Motor neuron (in vitro differentiated cells): ENCODE data around the gene MYO1F. TPM values are rescaled to one million over a fixed set of nuclear protein-coding genes. Genes with fewer than 3 reads are reported as not detected.
"Not testable (repeated sequence)": the region's sequence is repeated elsewhere in the genome, so short reads cannot be mapped to it uniquely, and the experiment has no call there.

ENCODE experiments used
- ATAC-seq, 8 experiments: fragments of 200-7000 bp; cut with Tn5 transposase; replicated peaks in 6 of 8; 2 replicates each; pipeline ENCODE4 v1.8.0; 2021; ENCODE audit warnings: mild to moderate bottlenecking in 8 of 8, moderate library complexity in 8 of 8
- H3K27ac ChIP-seq, 2 donors: fragments of 250-450 bp; sonication (Bioruptor Pico); 2 replicates each; pipeline ENCODE4 v1.9.0; 2021; ENCODE audit warnings: antibody characterized with exemption in 2 of 2, mild to moderate bottlenecking in 2 of 2, moderate library complexity in 1 of 2
- H3K4me1 ChIP-seq, 2 donors: fragments of 250-450 bp; sonication (Bioruptor Pico); replicated peaks in 1 of 2; 2 replicates each; pipeline ENCODE4 v1.6.1; 2021; ENCODE audit warnings: antibody characterized with exemption in 2 of 2, mild to moderate bottlenecking in 2 of 2, moderate library complexity in 1 of 2
- H3K4me3 ChIP-seq, 5 donors: fragments of 250-450 bp; sonication (Bioruptor Pico); 2 replicates each; pipeline ENCODE4 v1.9.0; 2021; ENCODE audit warnings: antibody characterized with exemption in 5 of 5, mild to moderate bottlenecking in 5 of 5, moderate library complexity in 4 of 5
- WGBS, 10 experiments: fragments of 450-650 bp; shearing (Covaris generic); methylation state at CpG; one replicate each; pipeline ENCODE4 v1.0.0; 2022; 5-methylcytosine and 5-hydroxymethylcytosine counted together
- in situ Hi-C, 9 experiments: fragments of 400-800 bp; cut with MboI; loops; one replicate each; pipeline ENCODE4 v1.15.0; 2021; ENCODE audit warnings: low sequenced_read_pairs in 9 of 9, low pct_unique_long_range_greater_than_20kb in 2 of 9; ENCODE audit not compliant: unreplicated experiment in 9 of 9
- total RNA-seq, 8 experiments: library from RNA; unstranded; fragments of 300-600 nt; gene quantifications; 2 replicates each; pipeline versions ENCODE4 v1.2.3 to v1.2.4, GENCODE V29; 2022

Gene MYO1F
- 10 to 100 TPM in 3 of 8 experiments, 1 to 10 TPM in 4, under 1 TPM in 1; 0.67 to 15.6 (median 4.7) TPM for total RNA-seq

DNA sequence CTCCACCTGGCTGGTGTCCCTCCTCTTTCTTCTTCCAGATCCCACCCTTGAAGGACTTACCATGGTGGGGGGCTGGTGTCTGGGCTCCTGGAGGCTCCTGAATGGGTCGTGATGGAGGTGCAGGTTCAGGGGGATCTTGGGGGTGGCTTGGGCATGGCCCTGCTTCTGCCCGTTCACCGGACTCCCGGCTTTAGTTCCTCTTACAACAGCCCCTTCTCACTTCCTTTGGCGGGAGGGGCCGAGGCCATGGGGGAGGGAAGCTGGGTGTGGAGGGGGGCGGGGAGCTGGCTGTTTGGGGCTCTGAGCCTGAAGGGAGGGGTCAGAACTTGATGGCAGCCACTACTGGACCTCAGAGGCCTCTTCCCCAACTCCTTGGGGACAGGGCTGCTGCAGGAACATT is at the start of gene MYO1F:
Gene MYO1F (minus strand): TSS at position 196 of the 400 bp plus-strand sequence. CDS start 133 bp downstream, at position 63.
- H3K4me3 ChIP-seq, result no peak within 1 kb of the TSS
- peaks cover 0 to 5% of the 10 kb centered on the region in 2 donors for H3K4me1 ChIP-seq
- H3K27ac ChIP-seq, result no peak within 1 kb of the TSS
- no peak for ATAC-seq
- in situ Hi-C loops, result no loop called here
- WGBS, 10 experiments, result no CpG with 5 or more reads among the region's 7 CpGs

DNA sequence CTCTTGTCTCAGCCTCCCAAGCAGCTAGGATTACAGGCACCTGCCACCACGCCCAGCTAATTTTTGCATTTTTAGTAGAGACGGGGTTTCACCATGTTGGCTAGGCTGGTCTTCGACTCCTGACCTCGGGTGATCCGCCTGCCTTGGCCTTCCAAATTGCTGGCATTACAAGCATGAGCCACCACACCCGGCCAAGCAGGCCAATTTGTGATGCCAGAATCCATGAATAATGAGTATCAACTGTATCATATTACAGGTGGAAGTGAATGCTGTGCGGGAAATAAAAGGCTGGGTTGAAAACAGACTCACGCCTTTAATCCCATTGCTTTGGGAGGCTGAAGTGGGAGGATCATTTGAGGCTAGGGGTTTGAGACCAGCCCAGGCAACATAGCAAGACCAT is 49.6 kb upstream of the MYO1F start:
- in situ Hi-C loops, result loop anchor here in 1 of 9 experiments (25.0 kb wide), 1 partner anchor 460 kb away; the partner anchor contains the start of gene OR1M1
- Histone ChIP-seq H3K4me1 (no peaks in the 10 kb centered on the region), H3K27ac (no peak overlapping the region), H3K4me3 (no peak overlapping the region)
- 0 to 100% (median 60%) methylated on average over 1 to 8 of the region's 8 CpGs; no CpG with 5 or more reads in 3 of the 10 experiments for WGBS, 10 experiments
- ATAC-seq, result peak in 2 of 8 experiments; percentile 39 to 80

- H3K27ac ChIP-seq, H3K4me3 ChIP-seq, in situ Hi-C loops, H3K4me1 ChIP-seq: not testable (repeated sequence)
- peak in 1 of 8 experiments; percentile 36 for ATAC-seq
- WGBS, 10 experiments, result 49 to 100% (median 50%) methylated on average over 1 to 4 of the region's 4 CpGs; no CpG with 5 or more reads in 5 of the 10 experiments
Measured at GRCh38 chr19:8622886-8623285, 45.6 kb upstream of the MYO1F start.

- in situ Hi-C loops, result no loop called here
- 42 to 80% (median 62%) methylated on average over 1 to 8 of the region's 8 CpGs; no CpG with 5 or more reads in 4 of the 10 experiments for WGBS, 10 experiments
- no peak overlapping the region for H3K4me3 ChIP-seq
- no peak overlapping the region for H3K27ac ChIP-seq
- ATAC-seq, result no peak
- no peaks in the 10 kb centered on the region for H3K4me1 ChIP-seq
Measured at GRCh38 chr19:8618751-8619150, 41.5 kb upstream of the MYO1F start.

- H3K4me1 ChIP-seq, result no peaks in the 10 kb centered on the region
- H3K27ac ChIP-seq, result no peak overlapping the region
- in situ Hi-C loops, result no loop called here
- no peak for ATAC-seq
- WGBS, 10 experiments, result 13 to 100% (median 76%) methylated on average over 1 to 4 of the region's 4 CpGs; no CpG with 5 or more reads in 2 of the 10 experiments
- no peak overlapping the region for H3K4me3 ChIP-seq
Measured at GRCh38 chr19:8617984-8618383, 40.7 kb upstream of the MYO1F start.

DNA sequence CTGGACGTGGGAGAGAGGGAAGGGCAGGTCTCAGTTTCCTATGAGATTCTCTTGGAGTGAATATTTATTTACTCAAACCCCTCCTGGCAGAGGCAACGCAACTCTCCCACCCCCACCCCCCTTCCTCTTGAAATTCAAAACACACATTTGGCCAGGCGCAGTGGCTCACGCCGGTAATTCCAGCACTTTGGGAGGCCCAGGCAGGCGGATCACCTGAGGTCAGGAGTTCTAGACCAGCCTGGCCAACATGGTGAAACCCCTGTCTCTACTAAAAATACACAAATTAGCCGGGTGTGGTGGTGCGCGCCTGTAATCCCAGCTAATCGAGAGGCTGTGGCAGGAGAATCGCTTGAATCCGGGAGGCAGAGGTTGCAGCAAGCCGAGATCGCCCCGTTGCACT is 40.1 kb upstream of the MYO1F start:
- in situ Hi-C loops, ATAC-seq, H3K4me1 ChIP-seq, H3K27ac ChIP-seq, H3K4me3 ChIP-seq: not testable (repeated sequence)
- WGBS, 10 experiments, result 0 to 100% (median 0%) methylated on average over 1 to 9 of the region's 15 CpGs; no CpG with 5 or more reads in 5 of the 10 experiments

- ATAC-seq, result no peak
- in situ Hi-C loops, result no loop called here
- Histone ChIP-seq H3K4me3 (no peak overlapping the region), H3K27ac (no peak overlapping the region), H3K4me1 (peaks cover 0 to 1% of the 10 kb centered on the region in 2 donors)
- 0 to 100% (median 76%) methylated on average over 1 to 5 of the region's 6 CpGs; no CpG with 5 or more reads in 2 of the 10 experiments for WGBS, 10 experiments
Measured at GRCh38 chr19:8616861-8617260, 39.6 kb upstream of the MYO1F start.

- in situ Hi-C loops, result no loop called here
- H3K27ac ChIP-seq, result no peak overlapping the region
- H3K4me3 ChIP-seq, result no peak overlapping the region
- 0 to 60% (median 24%) methylated on average over 4 to 21 of the region's 23 CpGs; no CpG with 5 or more reads in 2 of the 10 experiments for WGBS, 10 experiments
- H3K4me1 ChIP-seq, result peaks cover 0 to 7% of the 10 kb centered on the region in 2 donors
- ATAC-seq, result peak in 4 of 8 experiments; percentile 17 to 61 (median 48)
Measured at GRCh38 chr19:8615813-8616596, 38.8 kb upstream of the MYO1F start.

- no peak overlapping the region for H3K27ac ChIP-seq
- no peak for ATAC-seq
- no peak overlapping the region for H3K4me3 ChIP-seq
- WGBS, 10 experiments, result 0 to 80% (median 45%) methylated on average over 1 to 5 of the region's 6 CpGs; no CpG with 5 or more reads in 2 of the 10 experiments
- in situ Hi-C loops, result no loop called here
- H3K4me1 ChIP-seq, result peaks cover 0 to 7% of the 10 kb centered on the region in 2 donors
Measured at GRCh38 chr19:8615024-8615423, 37.8 kb upstream of the MYO1F start.

GRCh38 chr19:8614455-8614854 is 37.2 kb upstream of the MYO1F start:
- in situ Hi-C loops, result no loop called here
- Histone ChIP-seq H3K4me3 (no peak overlapping the region), H3K27ac (no peak overlapping the region), H3K4me1 (peaks cover 0 to 7% of the 10 kb centered on the region in 2 donors)
- 56 to 100% (median 88%) methylated on average over 1 to 2 of the region's 2 CpGs; no CpG with 5 or more reads in 3 of the 10 experiments for WGBS, 10 experiments
- ATAC-seq, result no peak

GRCh38 chr19:8612807-8613171 is 35.5 kb upstream of the MYO1F start:
- no peak for ATAC-seq
- Histone ChIP-seq H3K4me1 (peaks cover 3 to 13% of the 10 kb centered on the region in 2 donors), H3K27ac (no peak overlapping the region), H3K4me3 (no peak overlapping the region)
- in situ Hi-C loops, result no loop called here
- 0 to 100% (median 65%) methylated on average over 1 to 2 of the region's 5 CpGs; no CpG with 5 or more reads in 4 of the 10 experiments for WGBS, 10 experiments

DNA sequence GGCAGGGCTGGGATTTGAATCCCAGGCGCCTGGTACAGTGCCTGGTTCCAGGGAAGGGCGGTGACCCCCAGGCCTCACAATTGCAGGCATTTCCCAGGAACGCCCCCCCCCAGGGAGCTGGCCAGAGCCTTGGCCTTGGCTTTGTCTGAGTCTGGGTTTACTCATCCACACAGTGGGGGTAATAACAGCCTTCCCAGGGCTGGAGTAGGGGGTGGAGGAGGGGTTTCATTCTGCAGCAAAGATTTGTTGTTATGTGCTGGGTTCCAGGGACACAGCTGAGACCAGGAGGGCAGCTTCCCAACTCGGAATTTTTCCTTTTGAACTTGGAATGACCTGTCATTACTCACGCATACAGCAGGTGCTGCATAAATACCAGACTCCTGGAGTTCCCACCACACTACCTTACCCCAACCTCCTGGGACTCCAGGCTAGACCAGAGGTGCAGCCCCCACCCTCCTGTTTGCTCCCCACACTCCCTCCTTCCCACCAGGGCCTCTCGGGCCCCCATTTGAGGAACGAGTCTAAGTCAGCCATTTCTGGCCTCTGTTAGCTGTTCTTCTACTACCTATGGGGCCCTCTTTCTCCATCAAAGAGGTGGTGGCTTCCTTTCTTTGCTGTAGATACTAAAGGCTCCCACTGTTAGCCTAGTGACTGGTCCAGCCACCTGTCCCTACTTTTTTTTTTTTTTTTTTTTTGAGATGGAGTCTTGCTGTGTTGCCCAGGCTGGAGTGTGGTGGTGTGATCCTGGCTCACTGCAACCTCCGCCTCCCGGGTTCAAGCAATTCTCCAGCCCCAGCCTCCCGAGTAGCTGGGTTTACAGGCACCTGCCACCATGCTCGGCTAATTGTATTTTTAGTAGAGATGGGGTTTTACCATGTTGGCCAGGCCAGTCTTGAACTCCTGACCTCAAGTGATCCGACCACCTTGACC is 34.9 kb upstream of the MYO1F start:
- WGBS, 10 experiments, result 0 to 60% (median 37%) methylated on average over 1 to 2 of the region's 12 CpGs; no CpG with 5 or more reads in 4 of the 10 experiments
- Histone ChIP-seq H3K4me3 (peak overlapping the region in 1 of 5 donors; percentile 30), H3K4me1 (peaks cover 3 to 13% of the 10 kb centered on the region in 2 donors), H3K27ac (no peak overlapping the region)
- peak in 1 of 8 experiments; percentile 5 for ATAC-seq
- in situ Hi-C loops, result no loop called here
